Heart left ventricle (tissue), 13 donors: Measurements from ENCODE around the gene GPR39.

Experiments used
- CTCF ChIP-seq, 12 donors: fragments of 200-600 bp; sonication (generic) in 4 of 12; IDR thresholded peaks; one replicate each; pipeline versions ENCODE4 v1.5.0 to v1.8.0; 2018 to 2022; ENCODE audit warnings: antibody characterized with exemption in 12 of 12, mild to moderate bottlenecking in 5 of 12
- POLR2A ChIP-seq, 2 donors: fragments of 450-650 bp; IDR thresholded peaks; one replicate each; pipeline ENCODE4 v1.6.1; 2017; ENCODE audit warnings: antibody characterized with exemption in 2 of 2, mild to moderate bottlenecking in 2 of 2, moderate library complexity in 2 of 2
- donor health status: ischemic (EF 13 %, LVEDD 7.1; RV severe dilation, severe dysfunction).
- donor health status: DM: no; HTN: yes; CAD: no.
- donor health status: DM: no; HTN: no; CAD: no.
- donor health status: ischemic (EF 25% LVEDD 6.9; RV normal size, moderate dysfunction).
- donor health status: ischemic (EF 25% LVEDD 5.7; RV mildly dilated, moderate dysfunction).
- donor health status: ischemic (EF 35%, LVEDD 5.7; RV mildly dilated, moderate dysfunction).
- donor health status: nonischemic (EF 11% LVEDD 7.7; RV severe dilation, severe dysfunction).
- donor health status: DM: yes; HTN: yes; CAD: no.
- donor health status: PGD.
- donor health status: ischemic (EF 29% LVEDD 5.4; RV normal size, mild dysfunction).
- donor health status: nonischemic (EF 23%, LVEDD 6.1; RV moderate dilation, normal function).

GRCh38 chr2:132460781-132461180, 44.2 kb downstream of the GPR39 start:
- TF ChIP-seq CTCF (IDR thresholded peaks at IDR 0.05) (no peak), POLR2A (IDR thresholded peaks at IDR 0.05) (no peak)
